ENCODE data around the gene KLRC1.

GRCh38 chr12:10501030-10501429, 47.9 kb upstream of the KLRC1 start:
- TF ChIP-seq CTCF (IDR thresholded peaks at IDR 0.05) = peak in 1 of 6 experiments; percentile 26
- TF ChIP-seq POLR2A (IDR thresholded peaks at IDR 0.05) = no peak

Measured in esophagus squamous epithelium (tissue), 4 donors.